SU-DHL-6 (cell line): ENCODE results near the gene STK32A.

Experiments
- CTCF ChIP-seq: fragments of 200-600 bp; sonication (generic); IDR thresholded peaks from one replicate; pipeline ENCODE4 v1.5.1; 2017; ENCODE audit warnings: antibody characterized with exemption, mild to moderate bottlenecking, low read length, moderate library complexity; ENCODE audit not compliant: insufficient read depth, poor library complexity, severe bottlenecking
- EZH2phosphoT487 ChIP-seq: fragments of 200-600 bp; sonication (generic), shearing (Covaris generic); conservative IDR thresholded peaks from 2 replicates; pipeline ENCODE4 v1.6.1; 2018; ENCODE audit warnings: mild to moderate bottlenecking, antibody characterized with exemption, low read length, moderate library complexity, mixed read lengths

- TF ChIP-seq CTCF = no peak
- TF ChIP-seq EZH2phosphoT487 = no peak
Measured at GRCh38 chr5:147434049-147434448, 199.2 kb downstream of the STK32A start.
